GM18502 (cell line): ENCODE results near the gene CREB5.

ENCODE experiments used
- ATAC-seq: cut with Tn5 transposase; IDR thresholded peaks from one replicate; pipeline ENCODE4 v1.9.1; 2021; ENCODE audit warnings: mild to moderate bottlenecking; ENCODE audit not compliant: unreplicated experiment, poor library complexity

Gene CREB5

DNA sequence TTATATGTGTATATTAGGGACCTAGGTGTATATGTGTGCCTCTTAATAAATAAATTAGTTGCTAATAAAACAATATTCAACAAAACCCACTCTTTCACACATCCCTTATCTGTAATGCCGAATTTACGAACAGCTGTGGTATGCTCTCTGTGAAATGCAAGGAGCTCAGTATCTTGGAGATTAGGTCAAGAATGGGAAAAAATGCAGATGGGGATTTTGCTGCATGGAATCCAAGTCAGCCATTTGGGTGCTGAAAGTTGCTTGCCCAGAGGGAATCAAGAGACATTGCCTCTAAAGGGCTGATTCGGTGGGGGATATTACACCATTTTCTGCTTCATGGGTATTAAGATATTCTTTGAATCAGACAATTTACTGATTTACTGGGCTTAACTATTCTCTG is 93.5 kb downstream of the CREB5 start:
- no peak for ATAC-seq

DNA sequence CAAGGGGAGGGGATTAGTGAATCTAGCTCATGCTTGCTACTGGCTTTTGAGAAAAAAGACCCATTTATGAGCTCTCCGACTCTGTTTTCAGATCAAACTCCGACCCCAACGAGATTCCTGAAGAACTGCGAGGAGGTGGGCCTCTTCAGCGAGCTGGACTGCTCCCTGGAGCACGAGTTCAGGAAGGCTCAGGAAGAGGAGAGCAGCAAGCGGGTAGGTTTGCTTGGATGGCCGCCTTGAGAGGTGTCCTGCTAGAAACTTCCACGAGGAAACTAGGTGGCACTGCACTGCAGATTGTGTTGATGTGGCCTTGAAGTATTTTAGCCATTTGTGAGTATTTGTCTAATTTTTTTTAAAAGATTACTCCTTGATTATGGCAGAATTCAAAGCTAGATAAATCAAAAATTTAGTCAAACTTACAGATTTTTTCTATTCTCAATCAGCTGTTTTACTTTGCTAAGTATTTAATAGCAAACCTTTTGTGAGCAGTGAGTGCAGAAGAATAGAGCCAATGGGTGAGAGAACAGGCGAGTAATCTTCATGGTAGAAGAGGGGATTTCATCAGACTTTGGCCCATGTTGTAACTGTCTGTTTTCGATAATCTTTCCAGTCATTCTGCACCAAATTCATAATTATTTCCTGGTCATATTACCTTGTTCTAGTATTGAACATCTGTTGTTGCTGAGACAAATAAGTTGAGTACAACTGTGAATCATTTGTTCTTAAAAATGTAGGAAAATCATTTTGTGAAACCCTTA is 95.4 kb downstream of the CREB5 start:
- no peak for ATAC-seq

DNA sequence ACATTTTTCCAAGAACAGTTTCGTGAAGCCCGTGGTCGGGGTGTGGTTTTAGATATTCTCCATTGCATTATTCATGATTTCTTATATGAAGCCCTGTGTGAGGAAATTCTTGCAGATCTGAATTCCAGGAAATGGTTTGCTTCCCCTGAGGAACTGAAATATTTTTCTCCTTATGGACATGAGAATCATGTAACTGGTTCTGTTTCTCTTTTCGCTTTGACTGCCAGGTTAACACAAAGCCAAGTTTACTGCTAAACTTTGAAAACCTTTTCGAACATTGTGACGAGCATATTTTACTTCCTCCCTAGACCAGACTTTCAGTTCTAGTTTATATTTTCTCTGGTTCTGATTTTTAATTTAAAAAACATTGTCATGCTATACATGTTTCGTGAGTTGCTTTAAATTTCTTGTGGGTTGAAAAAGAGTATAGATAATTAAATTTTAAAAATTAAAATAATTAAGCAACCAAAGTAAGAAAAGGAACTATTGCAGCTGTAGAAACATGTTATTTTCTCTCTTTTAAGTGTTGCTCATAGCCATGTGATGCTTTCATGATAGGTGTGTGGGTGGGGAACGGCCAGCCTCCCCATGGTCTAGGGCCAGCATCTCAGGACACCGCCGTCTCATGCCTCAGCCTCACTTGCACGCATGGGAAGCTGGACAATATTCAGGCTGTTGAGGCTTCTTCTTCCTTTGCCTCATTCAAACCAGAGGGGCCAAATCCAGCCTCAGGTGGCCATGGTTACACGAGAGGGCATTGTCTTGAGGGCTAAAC is 97.1 kb downstream of the CREB5 start:
- peak; percentile 80 for ATAC-seq

DNA sequence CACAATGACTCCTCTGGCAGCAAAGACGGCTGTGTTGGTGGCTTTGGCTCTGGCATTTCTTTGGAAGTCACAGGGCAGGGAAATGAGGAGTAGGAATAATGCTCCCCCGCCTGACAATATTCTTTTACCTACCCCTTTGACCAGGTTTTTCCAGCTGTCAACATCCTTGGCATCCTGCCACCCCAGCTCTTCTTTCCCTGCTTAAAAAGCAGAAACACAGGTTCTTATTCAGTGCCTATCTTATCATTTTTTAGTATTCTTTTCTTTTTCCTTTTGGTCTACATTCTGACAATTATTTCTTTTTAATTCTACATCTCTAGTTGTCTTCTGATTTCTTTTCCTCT is 97.7 kb downstream of the CREB5 start:
- no peak for ATAC-seq

DNA sequence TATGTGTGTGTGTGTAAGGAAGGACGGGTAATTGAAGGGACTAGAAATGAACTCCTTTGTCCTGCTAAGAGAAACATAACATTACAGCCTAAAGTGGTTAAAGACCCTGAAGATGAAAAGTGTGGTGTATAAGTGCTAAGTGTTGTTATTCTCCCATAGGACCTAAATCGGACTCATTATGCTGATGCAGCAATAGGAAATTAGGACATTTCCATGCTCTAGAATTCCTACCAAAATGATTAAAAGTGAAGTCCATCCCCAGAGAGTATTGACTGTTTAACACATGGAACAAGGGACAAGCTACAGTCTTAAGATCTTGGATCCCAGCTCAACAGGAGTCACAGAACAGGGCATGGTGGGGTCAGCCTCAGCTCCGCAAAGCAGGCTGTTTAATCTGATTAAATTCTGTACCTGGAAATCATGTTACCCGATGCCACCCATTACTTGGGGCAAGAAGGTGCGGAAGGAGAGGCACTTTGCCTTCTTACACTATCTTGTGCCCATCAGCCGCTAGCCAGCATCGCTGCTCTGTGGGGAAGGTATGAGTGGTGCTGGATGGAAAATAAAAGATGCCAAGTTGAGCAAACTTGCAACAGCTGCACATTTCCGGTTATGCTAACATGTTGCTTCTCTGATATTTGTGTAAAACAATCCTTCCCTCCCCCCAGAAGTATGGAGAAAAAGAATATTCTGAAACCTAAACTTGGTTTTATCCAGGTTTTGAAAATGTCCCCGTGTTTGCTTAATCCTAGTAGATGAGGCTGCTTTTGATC is 100.5 kb downstream of the CREB5 start:
- ATAC-seq = no peak

DNA sequence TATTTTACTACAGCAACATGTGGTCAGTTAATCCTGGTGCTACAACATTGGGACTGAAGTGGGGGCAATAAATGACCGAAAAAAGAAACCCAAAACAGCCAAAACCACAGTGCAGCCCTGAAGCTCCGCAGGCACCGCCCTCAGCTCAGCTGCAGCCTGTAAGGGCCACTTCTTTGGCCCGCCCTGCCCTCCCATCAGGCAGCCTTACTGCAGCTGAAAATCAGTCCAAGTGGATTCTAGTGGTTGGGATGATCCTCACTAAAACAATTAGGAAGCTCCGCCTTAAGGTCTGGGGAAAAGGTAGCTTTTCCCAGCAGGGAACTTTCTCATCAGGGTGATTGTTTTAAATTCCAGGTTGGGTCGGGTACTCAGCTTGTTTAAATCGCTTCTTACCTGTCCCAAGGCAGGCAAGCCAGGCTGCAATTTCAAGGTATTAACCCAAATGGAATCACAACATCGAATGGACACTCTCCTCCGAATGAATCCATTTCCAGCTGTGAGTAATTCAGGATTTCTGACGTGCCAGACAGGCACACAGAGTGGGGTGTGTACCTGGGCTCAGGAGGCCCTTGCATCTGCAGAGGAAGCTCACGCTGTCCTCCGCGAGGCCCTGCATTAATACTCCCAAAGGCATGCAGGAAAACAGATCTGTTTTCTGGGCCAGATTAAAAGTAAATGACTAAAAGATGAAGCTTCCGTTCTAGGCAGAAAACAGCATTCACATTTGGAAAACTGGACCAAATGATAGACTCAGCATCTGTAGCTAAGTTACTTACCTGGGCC is 104.3 kb downstream of the CREB5 start:
- no peak for ATAC-seq

DNA sequence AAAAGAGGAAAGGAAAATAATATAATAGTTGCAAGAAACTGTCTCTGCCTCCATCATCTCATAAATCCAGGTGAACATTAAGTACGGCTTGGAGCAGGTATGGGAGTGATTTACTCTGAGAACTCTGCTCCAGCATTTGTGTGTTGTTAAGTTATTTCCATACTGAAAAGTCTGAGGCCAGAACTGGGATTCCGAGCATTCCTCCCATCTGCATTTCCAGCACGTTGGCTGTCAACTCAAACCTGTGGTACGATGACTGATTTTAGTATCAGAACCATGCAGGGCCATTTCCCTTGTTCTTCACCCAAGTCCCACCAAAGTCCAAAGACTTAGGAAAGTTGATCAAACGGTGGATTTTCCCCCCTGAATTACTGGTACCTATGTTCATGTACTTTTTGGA is 104.9 kb downstream of the CREB5 start:
- ATAC-seq = no peak

DNA sequence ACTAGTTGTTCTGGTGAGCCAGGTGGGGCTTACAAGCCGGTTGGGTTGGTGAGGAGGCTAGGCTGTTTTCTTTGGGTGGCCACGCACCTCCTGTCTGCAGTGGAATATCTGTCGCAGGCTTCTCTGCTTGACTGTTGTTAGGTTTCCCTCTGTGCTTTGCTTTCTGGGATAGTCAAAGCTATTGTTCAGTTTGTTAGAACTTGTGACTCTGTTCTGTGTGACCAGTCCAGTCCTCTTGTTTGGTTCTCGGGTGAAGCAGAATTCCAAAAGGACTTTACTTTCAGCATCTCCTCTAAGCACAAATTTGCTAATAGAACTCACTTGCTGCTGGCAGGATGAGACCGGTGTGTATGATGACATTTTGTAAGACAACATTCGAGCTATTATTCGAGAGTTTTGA is 105.3 kb downstream of the CREB5 start:
- no peak for ATAC-seq

DNA sequence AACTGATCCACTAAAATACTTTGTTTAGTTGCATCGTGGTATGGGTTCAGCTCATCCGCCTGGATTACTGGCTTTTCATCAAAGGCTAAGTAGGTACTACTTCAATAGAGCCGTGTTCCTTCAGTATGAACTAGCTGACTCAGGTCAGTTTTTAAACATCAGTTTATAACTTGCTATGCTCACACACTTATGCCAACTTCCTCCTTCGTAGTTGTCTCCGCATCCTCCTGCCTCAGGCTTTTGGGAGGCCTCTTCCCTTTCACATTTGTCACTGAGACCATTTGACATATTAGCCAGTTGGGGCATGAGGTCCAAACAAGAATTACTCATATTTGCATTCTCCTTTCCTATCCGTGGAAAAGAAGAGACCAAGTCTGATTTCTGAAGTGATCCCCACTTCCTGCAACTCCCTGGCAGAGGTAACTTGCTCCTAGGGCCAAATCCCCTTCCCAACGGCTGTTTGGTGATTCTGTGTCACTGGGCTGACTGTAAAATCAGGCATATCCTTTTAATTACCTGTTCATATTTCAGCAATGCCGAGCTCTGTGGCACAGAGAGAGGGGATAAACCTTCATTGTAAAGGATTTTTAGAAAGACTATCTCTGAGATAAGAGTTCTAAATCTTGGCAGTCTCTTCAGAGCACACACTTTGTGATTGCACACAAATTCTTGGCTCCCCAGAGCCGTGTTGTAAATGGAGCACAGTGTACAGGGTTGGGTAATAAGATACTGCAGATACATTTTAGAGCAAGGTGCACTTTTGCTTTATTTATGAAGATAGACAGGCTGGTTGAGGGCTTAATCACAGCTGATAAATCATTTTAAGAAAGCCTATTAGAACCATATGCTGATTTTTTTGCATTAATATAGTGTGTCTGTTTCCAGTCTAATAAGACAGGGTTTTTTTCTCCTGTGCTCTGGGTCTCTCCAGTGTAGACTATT is 108.0 kb downstream of the CREB5 start:
- ATAC-seq = no peak

DNA sequence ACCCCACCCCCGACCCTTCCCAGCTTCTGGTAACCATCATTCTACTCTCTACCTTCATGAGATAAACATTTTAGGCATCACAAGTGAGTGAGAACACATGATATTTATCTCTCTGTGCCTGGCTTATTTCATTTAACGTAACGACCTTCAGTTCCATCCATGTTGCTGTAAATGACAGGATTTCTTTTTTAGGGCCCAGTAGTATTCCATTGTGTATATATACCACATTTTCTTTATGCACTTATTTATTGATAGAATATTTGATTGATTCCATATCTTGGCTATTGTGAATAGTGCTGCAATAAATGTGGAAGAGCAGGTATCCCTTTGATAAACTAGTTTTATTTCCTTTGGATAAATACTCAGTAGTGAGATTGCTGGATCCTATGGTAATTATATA is 112.7 kb downstream of the CREB5 start:
- ATAC-seq = no peak

DNA sequence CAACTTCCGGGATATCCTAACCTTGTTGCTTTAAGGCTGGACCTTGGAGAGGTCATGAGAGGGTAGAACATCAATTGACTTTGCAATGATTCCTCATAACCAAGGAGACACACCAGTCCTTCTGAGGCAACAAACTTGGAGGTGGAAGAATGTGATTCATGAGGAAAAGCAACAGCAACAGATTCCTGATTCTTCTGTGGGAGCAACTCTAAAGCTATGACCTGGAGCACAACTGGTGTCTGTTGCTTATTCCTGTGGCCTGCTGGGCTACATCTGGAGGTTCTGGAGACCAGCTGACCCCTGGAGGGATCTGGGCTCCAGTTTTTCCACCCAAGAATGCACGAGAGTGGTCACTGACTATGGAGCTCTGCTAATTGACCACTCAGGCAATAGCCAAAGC is 116.6 kb downstream of the CREB5 start:
- no peak for ATAC-seq

DNA sequence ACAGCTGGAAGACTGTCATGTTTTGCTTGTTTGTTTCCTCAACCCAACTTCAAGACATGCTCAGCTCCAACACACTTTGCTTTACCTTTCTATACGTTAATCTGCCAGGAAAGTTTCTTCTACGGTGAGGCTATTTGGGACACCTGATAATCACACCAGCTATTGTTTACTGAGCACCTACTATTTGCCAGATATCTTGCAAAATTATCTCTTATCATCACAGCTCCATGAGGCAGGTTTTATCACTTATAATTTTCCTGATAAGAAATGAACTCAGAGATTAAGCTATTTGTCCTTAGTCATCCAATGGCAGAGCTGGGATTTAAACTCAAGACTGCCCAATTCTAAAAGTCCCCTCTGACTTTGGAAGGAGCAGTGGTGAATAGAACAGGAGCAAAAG is 117.4 kb downstream of the CREB5 start:
- no peak for ATAC-seq

DNA sequence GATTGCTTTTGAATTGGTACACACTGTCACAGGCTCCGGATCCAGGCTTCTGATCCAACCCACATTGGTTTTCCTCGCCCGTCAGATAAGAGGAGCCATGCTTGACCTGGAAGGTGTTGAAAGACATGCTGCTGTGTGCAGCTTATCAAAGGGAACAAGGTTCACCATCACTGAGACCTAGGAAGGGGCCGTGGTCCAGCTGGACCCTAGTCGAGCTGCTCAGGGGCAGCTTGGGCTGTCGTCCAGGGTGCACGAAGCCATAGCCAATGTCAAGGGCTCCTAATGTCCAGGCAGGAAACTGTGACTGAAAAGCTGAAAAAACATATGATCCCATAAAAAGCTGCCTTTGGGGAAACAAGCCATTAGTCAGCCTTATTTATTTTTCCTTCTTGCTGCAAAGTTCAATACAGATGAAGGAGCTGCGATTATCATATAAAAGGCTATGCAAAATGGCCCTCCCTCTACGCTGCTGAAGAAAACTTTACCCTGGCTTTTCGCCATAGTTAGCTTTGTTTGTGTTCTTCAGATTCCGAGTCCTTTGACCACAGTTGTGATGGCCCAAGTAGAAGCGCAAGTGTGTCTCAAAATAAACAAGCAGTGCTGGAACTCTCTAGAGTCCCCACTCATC is 118.0 kb downstream of the CREB5 start:
- no peak for ATAC-seq

DNA sequence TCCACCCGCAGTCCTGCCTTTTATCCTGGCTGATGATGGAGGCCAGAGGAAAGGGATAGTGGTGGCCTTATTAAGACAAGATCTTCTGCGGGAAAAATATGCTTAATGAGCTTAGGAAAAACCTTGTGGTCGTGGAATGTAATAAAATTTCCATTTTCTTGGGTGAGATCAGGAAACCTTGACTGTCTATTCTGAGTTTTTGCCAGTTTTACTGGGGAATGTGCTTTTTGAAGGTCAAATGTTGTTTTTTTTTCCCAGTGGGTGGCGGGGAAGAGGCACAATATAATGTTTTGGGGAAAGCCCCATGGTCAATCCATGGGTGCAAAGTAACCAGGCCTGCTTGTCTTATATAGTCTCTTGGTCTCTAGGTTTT is 118.5 kb downstream of the CREB5 start:
- ATAC-seq = no peak

DNA sequence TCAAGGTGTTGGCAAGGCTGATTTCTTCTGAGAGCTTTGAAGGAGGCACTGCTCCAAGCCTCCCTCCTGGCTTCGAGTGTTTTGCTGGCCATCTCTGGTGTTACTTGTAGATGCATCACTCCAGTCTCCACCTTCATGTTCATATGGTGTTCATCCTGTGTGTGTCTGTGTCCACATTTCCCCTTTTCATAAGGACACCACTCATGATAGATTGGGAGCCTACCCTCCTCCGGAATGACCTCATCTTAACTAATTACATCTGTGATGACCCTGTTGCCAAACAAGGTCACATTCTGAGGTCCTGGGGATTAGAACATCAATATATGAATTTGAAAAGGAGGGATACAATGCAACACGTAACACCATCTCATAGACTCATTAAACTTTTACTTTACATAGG is 119.0 kb downstream of the CREB5 start:
- ATAC-seq = no peak

DNA sequence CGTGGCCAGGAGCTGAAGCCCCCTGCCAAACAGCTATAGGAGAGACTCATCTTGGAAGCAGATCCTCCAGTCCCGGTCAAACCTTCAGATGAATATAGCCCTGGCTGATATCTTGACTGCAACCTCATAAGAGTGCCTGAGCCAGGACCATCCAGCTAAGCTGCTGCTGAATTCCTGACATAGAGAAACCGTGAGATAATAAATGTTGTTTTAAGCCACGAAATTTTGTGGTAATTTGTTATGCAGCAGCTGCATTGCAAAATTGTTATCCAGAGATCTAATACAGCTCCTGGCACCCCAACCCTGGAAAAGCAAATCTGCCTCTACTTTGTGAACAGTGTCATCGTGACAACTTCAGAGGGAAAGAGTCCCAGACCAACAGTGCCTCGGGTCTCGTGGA is 119.9 kb downstream of the CREB5 start:
- no peak for ATAC-seq

DNA sequence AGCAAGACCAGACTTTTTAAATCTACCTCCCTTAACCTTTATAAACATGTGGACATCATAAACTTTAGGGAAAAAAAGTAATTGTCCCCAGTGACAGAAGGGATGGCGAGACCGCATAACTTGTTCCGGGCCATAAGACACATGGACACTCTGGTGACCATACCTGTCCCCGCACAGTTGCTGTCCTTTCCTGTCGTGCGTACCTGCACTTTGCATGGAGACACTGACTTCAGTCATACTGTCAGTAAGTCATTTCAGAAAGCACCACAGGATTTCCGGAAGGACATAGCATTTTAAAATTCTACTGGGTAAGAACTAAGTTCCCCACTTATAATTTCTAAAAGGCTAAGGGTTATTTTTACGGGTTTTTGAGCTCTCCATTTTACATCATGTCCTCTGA is 120.9 kb downstream of the CREB5 start:
- no peak for ATAC-seq

DNA sequence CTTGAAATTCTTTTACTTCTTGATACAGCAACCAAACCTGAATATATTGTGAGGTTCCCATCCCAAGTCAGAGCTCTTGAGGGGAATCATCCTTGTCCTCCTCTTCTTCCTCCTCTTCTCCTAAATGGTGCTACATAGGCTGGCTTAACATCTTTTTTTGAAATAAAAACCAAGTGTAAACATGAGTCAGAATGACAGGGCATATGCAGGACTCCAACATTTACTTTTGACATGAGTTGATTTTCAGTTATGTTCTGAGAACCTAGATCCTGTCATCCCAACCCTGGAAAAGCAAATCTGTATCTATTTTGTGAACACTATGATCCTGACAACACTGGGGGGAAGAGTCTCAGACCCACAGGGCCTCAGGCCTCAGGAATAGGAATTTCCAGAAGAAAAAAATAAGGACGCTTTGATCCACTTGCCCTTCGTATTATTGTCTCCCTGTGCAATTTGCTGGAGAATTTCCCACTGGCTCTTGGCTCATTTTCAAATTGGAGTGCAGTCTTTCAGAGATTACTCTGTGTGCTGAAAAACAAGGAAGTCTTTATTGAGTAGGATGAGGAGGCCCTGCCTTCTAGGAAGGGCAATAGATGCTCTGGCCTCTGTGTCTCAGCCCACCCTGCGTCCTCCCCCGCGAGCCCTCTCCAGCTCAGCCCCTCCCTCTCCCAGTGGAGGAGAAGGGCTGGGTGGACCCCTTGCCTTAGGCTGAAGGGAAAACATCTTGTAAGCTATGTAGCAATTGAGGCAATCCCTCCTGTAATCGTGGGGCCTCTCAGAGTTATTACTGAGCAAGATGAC is 121.6 kb downstream of the CREB5 start:
- no peak for ATAC-seq
